Keratinocyte (primary cell): ENCODE data around the gene ZNF470. TPM values are rescaled to one million over a fixed set of nuclear protein-coding genes. Genes with fewer than 3 reads are reported as not detected.
A peak's percentile ranks its signal among the peaks of the same experiment; 100 is the strongest.

ENCODE experiments used
- DNase-seq: peaks from one replicate; pipeline ENCODE4 v3.0.0-alpha.2; 2011; ENCODE audit warnings: low read depth, missing footprints, low spot score
- FAIRE-seq: peaks from 2 replicates; lab custom pipeline; 2011; peaks lifted over from hg19 to GRCh38; lab: Jason Lieb, UNC
- H2AFZ ChIP-seq: 2 replicates; pipeline ENCODE4 v1.6.0; 2012; ENCODE audit warnings: low read length, control low read depth, inconsistent platforms; ENCODE audit not compliant: control insufficient read depth
- H3K27ac ChIP-seq: 2 replicates; pipeline ENCODE4 v1.5.1; 2011; ENCODE audit warnings: low read length; ENCODE audit not compliant: control insufficient read depth, insufficient read depth
- H3K27me3 ChIP-seq: 3 replicates; pipeline ENCODE4 v1.6.0; 2011; ENCODE audit warnings: low read length; ENCODE audit not compliant: control insufficient read depth, insufficient read depth; ENCODE audit errors: extremely low read depth
- H3K36me3 ChIP-seq, 2 experiments: 2 replicates in 1 of 2; 3 replicates in 1 of 2; pipeline ENCODE4 v1.5.1; 2011; ENCODE audit warnings: low read length in 2 of 2, mild to moderate bottlenecking in 1 of 2; ENCODE audit not compliant: control insufficient read depth in 2 of 2, insufficient read depth in 2 of 2; ENCODE audit errors: extremely low read depth in 1 of 2
- H3K4me1 ChIP-seq: 3 replicates; pipeline ENCODE4 v1.5.1; 2011; ENCODE audit warnings: low read length; ENCODE audit not compliant: control insufficient read depth, insufficient read depth; ENCODE audit errors: extremely low read depth
- H3K4me2 ChIP-seq: 3 replicates; pipeline ENCODE4 v1.6.0; 2011; ENCODE audit warnings: low read depth, low read length; ENCODE audit not compliant: control insufficient read depth, insufficient read depth; ENCODE audit errors: extremely low read depth
- H3K4me3 ChIP-seq, 3 experiments: fragments of 200-600 bp in 1 of 3; sonication (generic) in 1 of 3; 2 replicates in 2 of 3; 3 replicates in 1 of 3; pipeline ENCODE4 v1.5.1; 2011 to 2016; ENCODE audit warnings: low read length in 3 of 3, mild to moderate bottlenecking in 3 of 3, control low read depth in 2 of 3, inconsistent platforms in 1 of 3, low read depth in 1 of 3, mixed read lengths in 1 of 3, mixed run types in 1 of 3, moderate library complexity in 1 of 3; ENCODE audit not compliant: control insufficient read depth in 2 of 3, insufficient read depth in 2 of 3; ENCODE audit errors: extremely low read depth in 1 of 3
- H3K79me2 ChIP-seq: 2 replicates; pipeline ENCODE4 v1.6.0; 2012; ENCODE audit warnings: low read length; ENCODE audit not compliant: control insufficient read depth, insufficient read depth
- H3K9ac ChIP-seq: 3 replicates; pipeline ENCODE4 v1.6.0; 2011; ENCODE audit warnings: low read length; ENCODE audit not compliant: control insufficient read depth, insufficient read depth; ENCODE audit errors: extremely low read depth
- H3K9me1 ChIP-seq: 3 replicates; pipeline ENCODE4 v1.6.0; 2011; ENCODE audit warnings: low read length; ENCODE audit not compliant: control insufficient read depth, insufficient read depth; ENCODE audit errors: extremely low read depth
- H3K9me3 ChIP-seq: 2 replicates; pipeline ENCODE4 v1.5.1; 2012; ENCODE audit warnings: low read depth, low read length; ENCODE audit not compliant: control insufficient read depth
- H4K20me1 ChIP-seq: 3 replicates; pipeline ENCODE4 v1.6.0; 2011; ENCODE audit warnings: low read length; ENCODE audit not compliant: control insufficient read depth, insufficient read depth; ENCODE audit errors: extremely low read depth
- CTCF ChIP-seq, 3 experiments: IDR thresholded peaks in 1 of 3; conservative IDR thresholded peaks in 1 of 3; optimal IDR thresholded peaks in 1 of 3; 2 replicates in 2 of 3; 3 replicates in 1 of 3; pipeline versions ENCODE3 to v1.5.1; 2011; ENCODE audit warnings: low read length in 3 of 3, mild to moderate bottlenecking in 3 of 3, moderate library complexity in 2 of 3, control low read depth in 1 of 3, inconsistent platforms in 1 of 3; ENCODE audit not compliant: insufficient read depth in 2 of 3; ENCODE audit errors: extremely low read depth in 1 of 3
- EZH2 ChIP-seq: IDR thresholded peaks from one replicate; pipeline ENCODE4 v1.6.1; 2012; ENCODE audit warnings: inconsistent platforms, mild to moderate bottlenecking, low read length, moderate library complexity
- dilution Hi-C: fragments of 300-500 bp; cut with MboI; formaldehyde crosslinking; loops from one replicate; pipeline ENCODE4 v1.7.0; 2020; ENCODE audit warnings: low sequenced_read_pairs; ENCODE audit not compliant: extremely low pct_ligation_motif_present
- polyA plus RNA-seq, 5 experiments: library from polyadenylated mRNA; depleted of rRNA in 3 of 5; stranded (reverse) in 3 of 5; stranded (forward) in 1 of 5; unstranded in 1 of 5; fragments of >200 nt; gene quantifications; 1 replicate in 1 of 5; 2 replicates in 3 of 5; 3 replicates in 1 of 5; pipeline versions ENCODE4 v1.2.1 to v1.2.3, GENCODE V29; 2011 to 2012; ENCODE audit warnings: missing spikeins in 2 of 5, low read depth in 1 of 5, low replicate concordance in 1 of 5

The ZNF470 gene
- polyA plus RNA-seq, 1 donor (not counting 4 experiments of a cell fraction or from before 2014, with no cell fraction given), result 2.7 TPM

- Histone ChIP-seq H2AFZ (peak within 1 kb of the TSS; percentile 96), H3K79me2 (peaks cover 31% of the 10 kb centered on the region), H3K9me1 (no peaks in the 10 kb centered on the region), H3K4me1 (peaks cover 4% of the 10 kb centered on the region), H3K4me3 (peak within 1 kb of the TSS; percentile 77 to 99 (median 88)), H3K9me3 (peaks cover under 1% of the 10 kb centered on the region), H4K20me1 (no peaks in the 10 kb centered on the region), H3K27me3 (no peaks in the 10 kb centered on the region), H3K36me3 (peaks cover 0 to 1% of the 10 kb centered on the region in 2 experiments), H3K4me2 (peak within 1 kb of the TSS; percentile 61), H3K9ac (peak within 1 kb of the TSS; percentile 79), H3K27ac (peak within 1 kb of the TSS; percentile 35)
- DNase-seq, result peak; percentile 41
- dilution Hi-C loops, result no loop called here
- no peak for FAIRE-seq
- TF ChIP-seq EZH2 (no peak), CTCF (optimal IDR thresholded peaks at IDR 0.05 in 1 of 3, IDR thresholded peaks at IDR 0.05 in 1 of 3, conservative IDR thresholded peaks at IDR 0.05 in 1 of 3; ENCODE audit: extremely low read depth in 1 of 3, insufficient read depth in 2 of 3, low read length in 3 of 3) (no peak)
These were observed 27.7 kb downstream of the ZNF470 start, which contains the start of gene ZNF71 for GRCh38 chr19:56594783-56595547. Gene ZNF71, plus strand, starts transcription at chr19:56595302. Its CDS starts 6,257 bp downstream, at chr19:56601559.

GRCh38 chr19:56595548-56595899 lies 28.3 kb downstream of the ZNF470 start:
- Histone ChIP-seq H3K4me1 (peaks cover 4% of the 10 kb centered on the region), H3K9me3 (no peaks in the 10 kb centered on the region), H3K27ac (peak overlapping the region; percentile 35), H3K27me3 (no peaks in the 10 kb centered on the region), H2AFZ (peak overlapping the region; percentile 88), H3K36me3 (peaks cover 0 to 1% of the 10 kb centered on the region in 2 experiments), H4K20me1 (no peaks in the 10 kb centered on the region), H3K9me1 (no peaks in the 10 kb centered on the region), H3K9ac (peak overlapping the region; percentile 79), H3K4me3 (peak overlapping the region; percentile 77 to 99 (median 88)), H3K4me2 (peak overlapping the region; percentile 58), H3K79me2 (peaks cover 31% of the 10 kb centered on the region)
- dilution Hi-C loops, result no loop called here
- no peak for DNase-seq
- peak; percentile 9 for FAIRE-seq
- no peak for TF ChIP-seq EZH2
- no peak for TF ChIP-seq CTCF (optimal IDR thresholded peaks at IDR 0.05 in 1 of 3, IDR thresholded peaks at IDR 0.05 in 1 of 3, conservative IDR thresholded peaks at IDR 0.05 in 1 of 3; ENCODE audit: extremely low read depth in 1 of 3, insufficient read depth in 2 of 3, low read length in 3 of 3)
